T-cell (primary cell): Measurements from ENCODE around the gene NKX1-2. TPM values are rescaled to one million over a fixed set of nuclear protein-coding genes. Genes with fewer than 3 reads are reported as not detected.

Experiments used
- ATAC-seq, 4 experiments: fragments of 200-7000 bp in 3 of 4; fragments of 150-1000 bp in 1 of 4; cut with Tn5 transposase; replicated peaks in 1 of 4; 1 replicate in 3 of 4; 2 replicates in 1 of 4; pipeline ENCODE4 v1.10.0; 2021; ENCODE audit warnings: moderate library complexity in 3 of 4, mild to moderate bottlenecking in 2 of 4, moderate number of reproducible peaks in 1 of 4
- CTCF ChIA-PET, 2 donors: fragments of 300-600 bp; sonication (Branson Sonifier 250); formaldehyde crosslinking; loops; one replicate each; lab custom pipeline; 2022; ENCODE audit warnings: antibody characterized with exemption in 2 of 2; lab: Charles Lee
- POLR2A ChIA-PET, 2 donors: fragments of 300-600 bp; sonication (Branson Sonifier 250); formaldehyde crosslinking; loops; one replicate each; lab custom pipeline; 2022; ENCODE audit warnings: antibody characterized with exemption in 2 of 2; lab: Charles Lee
- DNase-seq, 35 experiments: peaks; one replicate each; pipeline versions ENCODE4 v3.0.0 to v3.0.0-alpha.2; 2013 to 2023
- H3K27ac ChIP-seq: one replicate; pipeline ENCODE4 v1.5.1; 2013; ENCODE audit warnings: low read length
- H3K27me3 ChIP-seq, 2 experiments: replicated peaks in 1 of 2; 1 replicate in 1 of 2; 2 replicates in 1 of 2; pipeline versions ENCODE4 v1.6.1 to v1.7.0; 2013; ENCODE audit warnings: low read length in 1 of 2, mixed read lengths in 1 of 2; ENCODE audit not compliant: control insufficient read depth in 2 of 2, insufficient read depth in 2 of 2; ENCODE audit errors: extremely low read depth in 1 of 2
- H3K36me3 ChIP-seq, 2 donors: 1 replicate in 1 of 2; 2 replicates in 1 of 2; pipeline versions ENCODE4 v1.6.1 to v1.7.0; 2013; ENCODE audit warnings: low read length in 1 of 2; ENCODE audit not compliant: control insufficient read depth in 2 of 2, insufficient read depth in 1 of 2; ENCODE audit errors: extremely low read depth in 1 of 2
- H3K4me1 ChIP-seq, 2 experiments: 1 replicate in 1 of 2; 2 replicates in 1 of 2; pipeline versions ENCODE4 v1.6.1 to v1.7.0; 2013; ENCODE audit warnings: low read length in 2 of 2, mixed read lengths in 1 of 2; ENCODE audit not compliant: insufficient read depth in 2 of 2, control insufficient read depth in 1 of 2; ENCODE audit errors: extremely low read depth in 1 of 2
- H3K4me3 ChIP-seq, 2 donors: 1 replicate in 1 of 2; 2 replicates in 1 of 2; pipeline versions ENCODE4 v1.5.1 to v1.7.0; 2013; ENCODE audit warnings: mild to moderate bottlenecking in 2 of 2, low read length in 1 of 2, moderate library complexity in 1 of 2; ENCODE audit not compliant: control insufficient read depth in 1 of 2; ENCODE audit errors: extremely low read depth in 1 of 2
- H3K9me3 ChIP-seq: 2 replicates; pipeline ENCODE4 v1.7.0; 2013
- H3K27ac Mint-ChIP-seq, 2 donors: one replicate each; pipeline ENCODE4 v1.8.0; 2020 to 2021; ENCODE audit warnings: mild to moderate bottlenecking in 2 of 2, mixed read lengths in 2 of 2
- H3K27me3 Mint-ChIP-seq, 2 donors: one replicate each; pipeline ENCODE4 v1.8.0; 2021 to 2022; ENCODE audit warnings: mixed read lengths in 2 of 2
- H3K36me3 Mint-ChIP-seq: one replicate; pipeline ENCODE4 v1.8.0; 2021; ENCODE audit warnings: mixed read lengths
- H3K4me1 Mint-ChIP-seq, 3 donors: one replicate each; pipeline ENCODE4 v1.8.0; 2020 to 2022; ENCODE audit warnings: mixed read lengths in 3 of 3, mild to moderate bottlenecking in 1 of 3
- H3K4me3 Mint-ChIP-seq, 3 donors: one replicate each; pipeline ENCODE4 v1.8.0; 2020 to 2022; ENCODE audit warnings: mild to moderate bottlenecking in 3 of 3, mixed read lengths in 3 of 3, moderate library complexity in 3 of 3
- H3K9me3 Mint-ChIP-seq, 3 donors: one replicate each; pipeline ENCODE4 v1.8.0; 2020 to 2022; ENCODE audit warnings: mixed read lengths in 3 of 3
- WGBS: methylation state at CpG from one replicate; pipeline ENCODE4 v1.1.5; 2013; ENCODE audit warnings: missing lambda C conversion rate; ENCODE audit not compliant: insufficient coverage; 5-methylcytosine and 5-hydroxymethylcytosine counted together
- total RNA-seq, 35 experiments: library from RNA in 6 of 35; stranded (reverse) in 6 of 35; fragments of 120-200 nt in 1 of 35; gene quantifications; one replicate each; pipeline versions ENCODE4 v1.2.1 to v1.2.4 and lab custom pipeline; 2013 to 2026

The NKX1-2 gene
- under 1 TPM in 1 of 5 donors, not detected in 4; 0.12 TPM for total RNA-seq
- total RNA-seq (2013) = not detected
- 0 to 0.20 (median 0) reads per million in 29 experiments for total RNA-seq (lab: John Stamatoyannopoulos, UW)

DNA sequence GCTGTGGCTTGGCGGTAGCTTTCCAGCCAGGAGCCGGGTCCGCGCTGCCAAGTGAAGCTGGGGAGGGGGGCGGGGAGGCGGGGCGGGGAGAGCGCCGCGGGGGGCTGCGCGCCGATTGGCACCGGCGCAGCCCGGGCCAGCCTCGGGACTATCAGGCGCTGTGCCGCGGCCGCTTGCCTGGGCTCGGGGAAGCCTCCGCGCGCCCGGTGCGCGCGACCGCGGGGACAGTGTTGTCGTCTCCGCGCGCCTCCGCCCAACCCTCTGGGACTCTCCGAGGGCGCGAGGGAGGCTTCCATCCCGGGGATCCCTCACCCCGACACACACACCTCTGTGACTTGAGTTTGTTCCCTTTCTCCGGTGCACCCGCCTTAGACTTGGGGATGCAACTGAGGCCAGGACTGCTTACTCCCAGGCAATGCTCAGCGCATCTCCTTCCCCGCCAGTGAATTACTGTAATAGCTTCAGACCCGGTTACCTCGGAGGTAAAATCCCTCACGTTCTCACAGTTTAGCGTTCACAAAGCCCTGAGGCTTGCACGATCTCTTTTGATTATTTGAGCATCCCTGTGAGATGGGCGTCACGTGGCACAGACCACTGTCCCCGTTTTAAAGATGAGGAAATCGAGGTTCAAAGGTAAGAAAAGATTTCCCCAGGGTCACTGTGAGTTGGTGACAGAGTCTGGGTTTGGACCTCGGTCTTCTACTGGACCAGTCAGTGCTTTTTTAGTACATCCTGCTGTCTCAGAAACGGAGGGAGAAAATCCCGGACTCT is at the start of gene NKX1-2:
NKX1-2 (minus strand) TSS at position 24 of the 771 bp plus-strand sequence. CDS start 92 bp downstream, outside the sequence.
- peaks cover 37 to 72% of the 10 kb centered on the region in 2 experiments for H3K27me3 ChIP-seq
- peaks cover 25 to 27% (median 25%) of the 10 kb centered on the region in 3 donors for H3K4me1 Mint-ChIP-seq

DNA sequence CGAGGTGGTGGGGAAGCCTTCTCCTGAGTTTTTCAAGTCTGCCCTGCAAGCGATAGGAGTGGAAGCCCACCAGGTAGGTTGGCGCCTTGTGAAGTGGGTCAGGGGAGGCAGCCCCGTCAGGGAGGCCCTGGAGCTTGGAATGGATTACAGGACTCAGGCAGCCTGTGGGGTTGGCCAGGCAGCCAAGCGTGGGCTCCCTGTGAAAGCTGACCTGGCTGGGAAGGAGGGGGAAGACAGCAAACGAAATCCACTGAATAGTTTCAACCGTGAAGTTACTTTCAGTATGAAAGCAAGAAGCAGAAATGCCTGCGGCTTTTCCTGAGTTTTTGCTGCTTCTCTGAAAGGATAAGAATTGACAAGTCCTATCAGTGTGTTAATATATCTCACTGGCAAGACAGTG is 48.2 kb upstream of the NKX1-2 start:
- Mint-ChIP-seq H3K27ac (no peak overlapping the region), H3K27me3 (no peaks in the 10 kb centered on the region), H3K9me3 (peaks cover 0 to 7% (median 4%) of the 10 kb centered on the region in 3 donors), H3K36me3 (peaks cover 25% of the 10 kb centered on the region), H3K4me1 (peaks cover 11 to 18% (median 11%) of the 10 kb centered on the region in 3 donors), H3K4me3 (no peak overlapping the region)
- DNase-seq = no peak
- Histone ChIP-seq H3K4me3 (no peak overlapping the region), H3K4me1 (peaks cover 2% of the 10 kb centered on the region in 2 experiments), H3K27me3 (no peaks in the 10 kb centered on the region), H3K36me3 (peaks cover 6 to 12% of the 10 kb centered on the region in 2 donors), H3K27ac (no peak overlapping the region), H3K9me3 (no peaks in the 10 kb centered on the region)
- 90% methylated on average over 5 of the region's 8 CpGs for WGBS
- ATAC-seq = no peak
- CTCF ChIA-PET = no interaction called here
- POLR2A ChIA-PET = no interaction called here

More for the DNA sequence above, at the start of gene NKX1-2:
- ATAC-seq = peak in 1 of 4 experiments; percentile 31
- Histone ChIP-seq H3K27ac (no peak within 1 kb of the TSS), H3K4me3 (peak within 1 kb of the TSS in 1 of 2 donors; percentile 5), H3K4me1 (peaks cover 0 to 23% of the 10 kb centered on the region in 2 experiments), H3K9me3 (no peaks in the 10 kb centered on the region), H3K36me3 (no peaks in the 10 kb centered on the region)
- Mint-ChIP-seq H3K27me3 (peaks cover 72 to 83% of the 10 kb centered on the region in 2 donors), H3K36me3 (no peaks in the 10 kb centered on the region), H3K9me3 (no peaks in the 10 kb centered on the region), H3K4me3 (peak within 1 kb of the TSS; percentile 29 to 74 (median 37)), H3K27ac (no peak within 1 kb of the TSS)
- ChIA-PET CTCF (no interaction called here), POLR2A (no interaction called here)
- WGBS = 2% methylated on average over 52 of the region's 57 CpGs
- DNase-seq = peak in 1 of 35 experiments; percentile 5

DNA sequence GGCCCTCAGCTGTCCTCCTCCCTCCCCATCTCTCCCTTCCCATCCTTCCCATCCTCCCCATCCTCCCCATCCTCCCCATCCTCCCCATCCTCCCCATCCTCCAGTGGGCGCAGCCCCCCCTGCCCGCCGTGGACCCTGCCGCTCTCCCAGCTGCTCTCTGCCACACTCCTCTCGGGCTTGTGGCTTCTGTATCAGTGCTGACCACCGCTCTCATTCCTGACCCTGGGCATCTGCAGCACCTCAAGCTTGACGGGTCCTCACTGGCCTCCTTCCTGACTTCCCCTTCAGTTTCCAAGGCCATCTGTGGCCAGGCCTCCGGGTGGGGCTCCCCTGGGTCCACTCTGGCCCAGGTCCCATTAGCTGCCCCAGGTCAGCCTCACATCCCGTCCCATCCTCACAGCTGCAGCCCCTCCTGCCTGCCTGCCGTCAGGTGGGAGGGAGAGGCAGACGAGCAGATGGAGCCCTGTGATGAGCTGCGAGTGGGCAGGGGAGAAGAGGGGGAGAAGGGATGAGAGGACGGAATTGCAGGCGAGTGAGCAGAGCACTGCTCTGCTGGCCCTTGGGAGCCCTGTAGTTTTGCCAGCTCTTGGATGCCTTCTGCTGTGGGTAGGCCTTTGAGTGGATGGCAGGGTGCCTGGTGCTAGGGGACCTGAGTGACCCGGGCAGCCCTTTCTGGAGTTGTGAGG is 47.5 kb upstream of the NKX1-2 start:
- H3K9me3 ChIP-seq = no peaks in the 10 kb centered on the region
- 94% methylated on average over 13 of the region's 15 CpGs for WGBS
- ChIA-PET POLR2A (no interaction called here), CTCF (interaction anchor here in 1 of 2 donors (0.5 to 0.7 kb wide), 2 partner anchors 10 to 531 kb away, joined by 3 to 5 read pairs; no protein-coding TSS in a partner anchor)
- peaks cover 2% of the 10 kb centered on the region in 2 experiments for H3K4me1 ChIP-seq
- peaks cover 6 to 12% of the 10 kb centered on the region in 2 donors for H3K36me3 ChIP-seq
- ATAC-seq = no peak
- DNase-seq = no peak
- peaks cover 11 to 24% (median 11%) of the 10 kb centered on the region in 3 donors for H3K4me1 Mint-ChIP-seq
- no peak overlapping the region for H3K4me3 Mint-ChIP-seq
- H3K27ac Mint-ChIP-seq = no peak overlapping the region
- no peaks in the 10 kb centered on the region for H3K27me3 Mint-ChIP-seq
- H3K27ac ChIP-seq = no peak overlapping the region
- no peak overlapping the region for H3K4me3 ChIP-seq
- H3K27me3 ChIP-seq = no peaks in the 10 kb centered on the region
- H3K9me3 Mint-ChIP-seq = peaks cover 0 to 7% (median 4%) of the 10 kb centered on the region in 3 donors
- H3K36me3 Mint-ChIP-seq = peaks cover 32% of the 10 kb centered on the region

DNA sequence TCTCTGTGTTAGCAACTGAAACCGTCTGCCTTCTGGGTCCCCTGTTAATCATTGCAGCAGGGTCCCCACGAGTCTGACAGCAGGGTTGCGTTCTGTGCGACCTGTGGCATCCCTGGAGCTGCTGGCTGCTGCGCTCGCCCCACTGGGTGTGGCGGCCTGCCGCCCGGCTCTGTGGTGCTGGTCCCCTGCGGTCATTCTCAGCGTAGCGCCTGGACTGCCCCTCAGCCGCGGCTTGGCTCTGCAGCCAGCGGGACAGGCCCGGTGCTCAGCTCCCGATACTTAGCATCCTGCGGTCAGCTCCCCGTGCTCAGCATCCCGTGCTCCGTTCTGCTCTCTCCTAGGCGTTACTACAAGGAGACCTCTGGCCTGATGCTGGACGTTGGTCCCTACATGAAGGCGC is 46.8 kb upstream of the NKX1-2 start:
- ATAC-seq = no peak
- DNase-seq = no peak
- ChIA-PET POLR2A (no interaction called here), CTCF (interaction anchor here in 1 of 2 donors (0.6 kb wide), 1 partner anchor 918 kb away, joined by 3 read pairs; no protein-coding TSS in a partner anchor)
- H3K36me3 ChIP-seq = peaks cover 6 to 12% of the 10 kb centered on the region in 2 donors
- peaks cover 2% of the 10 kb centered on the region in 2 experiments for H3K4me1 ChIP-seq
- 91% methylated on average over 22 of the region's 24 CpGs for WGBS
- H3K4me3 ChIP-seq = no peak overlapping the region
- Mint-ChIP-seq H3K27ac (no peak overlapping the region), H3K4me3 (no peak overlapping the region), H3K27me3 (no peaks in the 10 kb centered on the region), H3K4me1 (peaks cover 11 to 24% (median 11%) of the 10 kb centered on the region in 3 donors), H3K9me3 (peaks cover 0 to 7% (median 4%) of the 10 kb centered on the region in 3 donors), H3K36me3 (peaks cover 28% of the 10 kb centered on the region)
- H3K9me3 ChIP-seq = no peaks in the 10 kb centered on the region
- no peaks in the 10 kb centered on the region for H3K27me3 ChIP-seq
- no peak overlapping the region for H3K27ac ChIP-seq

DNA sequence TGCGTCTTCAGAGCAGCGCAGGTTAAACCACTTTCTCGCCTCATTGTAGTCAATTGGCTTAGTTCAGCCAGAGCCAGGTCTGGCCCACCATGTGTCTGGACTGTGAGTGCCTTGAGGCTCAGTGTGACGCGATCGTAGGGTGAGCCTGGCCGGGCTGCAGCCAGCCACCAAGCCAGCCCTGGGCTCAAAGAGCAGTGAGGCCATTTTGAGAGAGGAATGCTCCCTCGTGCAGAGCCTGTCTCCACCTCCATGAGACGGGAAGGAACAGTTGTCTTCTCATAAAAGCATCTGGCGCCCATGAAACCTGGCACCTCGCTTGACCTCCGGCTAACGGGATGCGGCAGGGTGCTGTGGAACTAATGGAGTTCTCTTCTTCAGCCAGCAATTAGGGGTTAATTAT is 46.3 kb upstream of the NKX1-2 start:
- Histone ChIP-seq H3K27me3 (no peaks in the 10 kb centered on the region), H3K9me3 (no peaks in the 10 kb centered on the region), H3K36me3 (peaks cover 6 to 11% of the 10 kb centered on the region in 2 donors), H3K27ac (no peak overlapping the region), H3K4me3 (no peak overlapping the region), H3K4me1 (peaks cover 2% of the 10 kb centered on the region in 2 experiments)
- H3K4me1 Mint-ChIP-seq = peaks cover 11 to 24% (median 11%) of the 10 kb centered on the region in 3 donors
- ATAC-seq (no peak), DNase-seq (no peak)
- H3K4me3 Mint-ChIP-seq = no peak overlapping the region
- H3K9me3 Mint-ChIP-seq = peaks cover 0 to 7% (median 4%) of the 10 kb centered on the region in 3 donors
- H3K27ac Mint-ChIP-seq = no peak overlapping the region
- 93% methylated on average over 14 of the region's 14 CpGs for WGBS
- POLR2A ChIA-PET = no interaction called here
- CTCF ChIA-PET = interaction anchor here in 1 of 2 donors (0.6 kb wide), 1 partner anchor 917 kb away, joined by 3 read pairs; no protein-coding TSS in a partner anchor
- H3K27me3 Mint-ChIP-seq = no peaks in the 10 kb centered on the region
- peaks cover 28% of the 10 kb centered on the region for H3K36me3 Mint-ChIP-seq

DNA sequence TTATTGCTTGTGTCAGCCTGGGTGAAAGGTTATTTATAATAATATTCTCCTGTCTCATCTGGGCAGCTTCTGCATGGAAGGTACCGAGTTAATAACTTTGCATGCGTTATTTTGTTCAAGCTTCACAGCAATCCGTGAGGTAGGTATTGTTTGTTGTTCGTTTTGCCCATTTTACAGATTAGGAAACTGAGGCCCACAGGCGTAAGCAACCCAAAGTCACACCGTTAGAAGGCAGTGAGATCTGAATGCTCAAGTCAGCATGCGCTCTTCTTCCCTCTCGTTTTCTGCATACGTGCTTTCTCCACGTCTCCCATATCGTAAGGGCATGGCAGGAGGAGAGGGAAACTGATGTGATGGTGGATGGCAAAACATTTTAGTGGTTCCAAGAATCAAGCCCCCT is 45.9 kb upstream of the NKX1-2 start:
- CTCF ChIA-PET = no interaction called here
- 97% methylated on average over 11 of the region's 11 CpGs for WGBS

More for the DNA sequence above, 45.9 kb upstream of the NKX1-2 start:
- peaks cover 11 to 24% (median 11%) of the 10 kb centered on the region in 3 donors for H3K4me1 Mint-ChIP-seq
- ATAC-seq = no peak
- H3K27ac Mint-ChIP-seq = no peak overlapping the region
- Histone ChIP-seq H3K9me3 (no peaks in the 10 kb centered on the region), H3K4me1 (peaks cover 2% of the 10 kb centered on the region in 2 experiments), H3K36me3 (peaks cover 3 to 8% of the 10 kb centered on the region in 2 donors), H3K27me3 (no peaks in the 10 kb centered on the region), H3K27ac (no peak overlapping the region), H3K4me3 (no peak overlapping the region)
- no peak for DNase-seq
- no peaks in the 10 kb centered on the region for H3K27me3 Mint-ChIP-seq
- H3K4me3 Mint-ChIP-seq = no peak overlapping the region
- H3K36me3 Mint-ChIP-seq = peaks cover 24% of the 10 kb centered on the region
- H3K9me3 Mint-ChIP-seq = peaks cover 0 to 4% (median 1%) of the 10 kb centered on the region in 3 donors
- POLR2A ChIA-PET = no interaction called here
